IMR-90 (cell line): ENCODE data around the gene PTPRG.

ENCODE experiments used
- BHLHE40 ChIP-seq: fragments of 150-350 bp; IDR thresholded peaks from 2 replicates; pipeline ENCODE4 v1.6.1; 2016; ENCODE audit warnings: mild to moderate bottlenecking, low read depth, low read length
- CEBPB ChIP-seq: IDR thresholded peaks from 2 replicates; pipeline ENCODE4 v1.6.1; 2012; ENCODE audit warnings: low read depth, low read length, improper control_type of control experiment
- CTCF ChIP-seq: conservative IDR thresholded peaks from 2 replicates; pipeline ENCODE4 v1.5.1; 2012; ENCODE audit warnings: mild to moderate bottlenecking, low read depth, low read length, improper control_type of control experiment
- POLR2A ChIP-seq: IDR thresholded peaks from 2 replicates; pipeline ENCODE4 v1.6.1; 2012; ENCODE audit warnings: mild to moderate bottlenecking, low read depth, low read length
- RAD21 ChIP-seq: IDR thresholded peaks from 2 replicates; pipeline ENCODE4 v1.6.1; 2012; ENCODE audit warnings: low read length, improper control_type of control experiment
- RCOR1 ChIP-seq: IDR thresholded peaks from 2 replicates; pipeline ENCODE4 v1.6.1; 2012; ENCODE audit warnings: mild to moderate bottlenecking, low read length, improper control_type of control experiment; ENCODE audit not compliant: insufficient replicate concordance
- USF2 ChIP-seq: fragments of 150-350 bp; IDR thresholded peaks from 2 replicates; pipeline ENCODE4 v1.6.1; 2017; ENCODE audit warnings: mild to moderate bottlenecking, antibody characterized with exemption, low read length, low read depth

- no peak for TF ChIP-seq RCOR1
- TF ChIP-seq BHLHE40, result no peak
- TF ChIP-seq CTCF, result no peak
- TF ChIP-seq USF2, result no peak
- TF ChIP-seq RAD21, result no peak
- no peak for TF ChIP-seq POLR2A
- no peak for TF ChIP-seq CEBPB
Measured at GRCh38 chr3:62261736-62262135, 700.4 kb downstream of the PTPRG start.
